Measurements from ENCODE around the gene NOX4.

The NOX4 gene

DNA sequence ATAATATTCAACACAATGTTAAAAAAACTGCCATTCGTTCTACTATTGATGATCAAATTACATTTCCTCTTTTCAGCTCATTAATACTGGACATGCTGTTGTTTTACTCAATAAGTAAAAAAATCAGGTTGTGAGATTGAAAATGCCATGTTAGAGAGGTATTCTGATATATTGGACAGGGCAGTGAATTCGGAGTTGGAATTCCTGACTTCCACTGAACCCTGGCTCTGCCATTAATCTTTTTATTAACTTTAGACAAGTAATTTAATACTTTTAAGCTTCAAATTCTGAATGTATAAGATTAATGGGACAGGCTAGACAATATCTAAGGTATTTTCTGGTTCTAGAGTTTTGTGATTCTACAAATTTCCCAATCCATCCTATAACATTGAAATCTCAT lies 12.2 kb upstream of the NOX4 start:
- H3K27me3 ChIP-seq (ENCODE audit: control insufficient read depth, insufficient read depth, low read length), result no peaks in the 10 kb centered on the region
- no peak overlapping the region for H3K4me3 ChIP-seq (ENCODE audit: low read depth, low read length)
- H3K4me1 ChIP-seq (ENCODE audit: control insufficient read depth, insufficient read depth, low read length), result peaks cover 15% of the 10 kb centered on the region
- H3K27ac ChIP-seq (ENCODE audit: low read depth, low read length), result no peak overlapping the region
- H3K9me3 ChIP-seq (ENCODE audit: control insufficient read depth, insufficient read depth, low read depth, low read length), result no peaks in the 10 kb centered on the region
- H3K36me3 ChIP-seq (ENCODE audit: control insufficient read depth, insufficient read depth, low read length), result no peaks in the 10 kb centered on the region
- H3K9ac ChIP-seq (ENCODE audit: low read length), result no peak overlapping the region

GRCh38 chr11:89502301-89502700 lies 11.1 kb upstream of the NOX4 start:
- Histone ChIP-seq H3K9ac (ENCODE audit: low read length) (no peak overlapping the region), H3K27me3 (ENCODE audit: control insufficient read depth, insufficient read depth, low read length) (no peaks in the 10 kb centered on the region), H3K27ac (ENCODE audit: low read depth, low read length) (no peak overlapping the region), H3K4me3 (ENCODE audit: low read depth, low read length) (no peak overlapping the region), H3K4me1 (ENCODE audit: control insufficient read depth, insufficient read depth, low read length) (peaks cover 15% of the 10 kb centered on the region), H3K9me3 (ENCODE audit: control insufficient read depth, insufficient read depth, low read depth, low read length) (no peaks in the 10 kb centered on the region), H3K36me3 (ENCODE audit: control insufficient read depth, insufficient read depth, low read length) (no peaks in the 10 kb centered on the region)

GRCh38 chr11:89500336-89500735 lies 9.2 kb upstream of the NOX4 start:
- Histone ChIP-seq H3K4me1 (ENCODE audit: control insufficient read depth, insufficient read depth, low read length) (peaks cover 15% of the 10 kb centered on the region), H3K27ac (ENCODE audit: low read depth, low read length) (no peak overlapping the region), H3K9ac (ENCODE audit: low read length) (no peak overlapping the region), H3K36me3 (ENCODE audit: control insufficient read depth, insufficient read depth, low read length) (no peaks in the 10 kb centered on the region), H3K4me3 (ENCODE audit: low read depth, low read length) (no peak overlapping the region), H3K9me3 (ENCODE audit: control insufficient read depth, insufficient read depth, low read depth, low read length) (no peaks in the 10 kb centered on the region), H3K27me3 (ENCODE audit: control insufficient read depth, insufficient read depth, low read length) (no peaks in the 10 kb centered on the region)

GRCh38 chr11:89498845-89499448 lies 7.8 kb upstream of the NOX4 start:
- no peaks in the 10 kb centered on the region for H3K36me3 ChIP-seq (ENCODE audit: control insufficient read depth, insufficient read depth, low read length)
- H3K4me3 ChIP-seq (ENCODE audit: low read depth, low read length), result no peak overlapping the region
- H3K4me1 ChIP-seq (ENCODE audit: control insufficient read depth, insufficient read depth, low read length), result peaks cover 17% of the 10 kb centered on the region
- H3K9me3 ChIP-seq (ENCODE audit: control insufficient read depth, insufficient read depth, low read depth, low read length), result no peaks in the 10 kb centered on the region
- H3K27me3 ChIP-seq (ENCODE audit: control insufficient read depth, insufficient read depth, low read length), result no peaks in the 10 kb centered on the region
- H3K27ac ChIP-seq (ENCODE audit: low read depth, low read length), result no peak overlapping the region
- H3K9ac ChIP-seq (ENCODE audit: low read length), result no peak overlapping the region

- no peak overlapping the region for H3K27ac ChIP-seq (ENCODE audit: low read depth, low read length)
- no peak overlapping the region for H3K4me3 ChIP-seq (ENCODE audit: low read depth, low read length)
- no peak overlapping the region for H3K9ac ChIP-seq (ENCODE audit: low read length)
- H3K9me3 ChIP-seq (ENCODE audit: control insufficient read depth, insufficient read depth, low read depth, low read length), result no peaks in the 10 kb centered on the region
- peaks cover 11% of the 10 kb centered on the region for H3K4me1 ChIP-seq (ENCODE audit: control insufficient read depth, insufficient read depth, low read length)
- H3K27me3 ChIP-seq (ENCODE audit: control insufficient read depth, insufficient read depth, low read length), result peaks cover 2% of the 10 kb centered on the region; the same call in 1 of the 2 replicates
- no peaks in the 10 kb centered on the region for H3K36me3 ChIP-seq (ENCODE audit: control insufficient read depth, insufficient read depth, low read length)
These were observed 4.8 kb upstream of the NOX4 start for GRCh38 chr11:89495951-89496350.

DNA sequence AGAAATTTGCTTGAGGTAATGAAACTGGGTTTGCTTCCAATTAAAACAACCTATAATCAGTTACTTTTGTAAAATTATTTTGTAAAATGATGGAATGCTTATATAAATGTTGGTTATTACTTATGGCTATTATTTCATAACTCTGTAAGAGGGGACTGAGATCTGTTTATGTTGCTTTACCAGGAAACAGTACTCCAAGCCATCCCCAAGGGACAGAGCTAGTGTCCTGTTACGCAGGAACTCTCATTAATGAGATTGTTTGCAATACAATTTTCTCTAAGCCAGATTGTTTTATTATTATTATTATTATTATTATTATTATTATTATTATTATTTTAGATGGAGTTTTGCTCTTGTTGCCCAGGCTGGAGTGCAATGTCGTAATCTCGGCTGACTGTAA lies 2.3 kb upstream of the NOX4 start:
- Histone ChIP-seq H3K4me3 (ENCODE audit: low read depth, low read length) (no peak overlapping the region), H3K27ac (ENCODE audit: low read depth, low read length) (no peak overlapping the region), H3K9ac (ENCODE audit: low read length) (no peak overlapping the region), H3K4me1 (ENCODE audit: control insufficient read depth, insufficient read depth, low read length) (peaks cover 11% of the 10 kb centered on the region; the same call in 1 of the 2 replicates), H3K9me3 (ENCODE audit: control insufficient read depth, insufficient read depth, low read depth, low read length) (no peaks in the 10 kb centered on the region), H3K36me3 (ENCODE audit: control insufficient read depth, insufficient read depth, low read length) (no peaks in the 10 kb centered on the region), H3K27me3 (ENCODE audit: control insufficient read depth, insufficient read depth, low read length) (peaks cover 2% of the 10 kb centered on the region; the same call in 1 of the 2 replicates)

DNA sequence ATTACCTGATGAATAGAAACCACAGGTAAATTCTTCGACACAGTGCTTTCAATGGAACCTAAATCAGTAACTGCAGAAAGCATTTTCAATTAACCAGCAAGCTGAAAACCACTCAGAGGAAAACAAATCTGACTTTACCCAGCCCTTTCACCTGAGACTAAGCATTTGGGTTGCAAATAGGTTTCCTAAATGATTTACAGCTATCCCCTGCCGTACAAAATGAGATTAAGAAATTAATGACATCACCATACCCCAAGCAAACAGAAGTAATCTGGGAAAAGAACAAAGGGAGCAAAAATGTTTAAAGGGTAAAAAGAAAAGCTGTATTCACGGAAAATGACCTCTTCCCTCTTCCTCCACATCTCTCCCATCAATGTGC lies 584 bp downstream of the NOX4 start:
- Histone ChIP-seq H3K27me3 (ENCODE audit: control insufficient read depth, insufficient read depth, low read length) (peaks cover 2% of the 10 kb centered on the region; the same call in 1 of the 2 replicates), H3K27ac (ENCODE audit: low read depth, low read length) (no peak overlapping the region), H3K36me3 (ENCODE audit: control insufficient read depth, insufficient read depth, low read length) (no peaks in the 10 kb centered on the region), H3K4me3 (ENCODE audit: low read depth, low read length) (peak overlapping the region; percentile 56), H3K9me3 (ENCODE audit: control insufficient read depth, insufficient read depth, low read depth, low read length) (no peaks in the 10 kb centered on the region), H3K4me1 (ENCODE audit: control insufficient read depth, insufficient read depth, low read length) (peaks cover 11% of the 10 kb centered on the region; the same call in 1 of the 2 replicates), H3K9ac (ENCODE audit: low read length) (peak overlapping the region; percentile 78)

DNA sequence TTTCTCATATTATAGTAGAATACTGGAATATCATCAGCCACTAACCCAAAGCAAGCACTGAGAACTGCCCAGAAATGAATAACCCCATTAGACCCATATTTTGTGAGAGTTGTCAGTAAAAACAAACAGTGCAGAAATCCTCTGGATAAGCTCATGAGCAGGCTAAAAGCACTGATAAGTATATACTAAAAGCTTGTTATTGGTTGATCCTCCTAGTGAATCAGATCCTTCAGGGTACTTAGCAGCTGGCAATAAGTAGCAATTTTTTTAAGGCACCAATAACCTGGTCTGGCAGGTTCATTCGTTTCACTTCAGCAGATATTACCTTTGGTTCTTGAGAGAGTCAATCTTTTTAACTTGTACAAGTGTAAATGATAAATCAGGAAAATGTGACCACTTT lies 1.2 kb downstream of the NOX4 start:
- 0 out of 2 replicates have a peak overlapping the region, but pooled peaks have one; percentile 56 for H3K4me3 ChIP-seq (ENCODE audit: low read depth, low read length)
- no peak overlapping the region for H3K27ac ChIP-seq (ENCODE audit: low read depth, low read length)
- peaks cover 2% of the 10 kb centered on the region; the same call in 1 of the 2 replicates for H3K27me3 ChIP-seq (ENCODE audit: control insufficient read depth, insufficient read depth, low read length)
- no peaks in the 10 kb centered on the region for H3K9me3 ChIP-seq (ENCODE audit: control insufficient read depth, insufficient read depth, low read depth, low read length)
- H3K36me3 ChIP-seq (ENCODE audit: control insufficient read depth, insufficient read depth, low read length), result no peaks in the 10 kb centered on the region
- no peak overlapping the region for H3K9ac ChIP-seq (ENCODE audit: low read length)
- peaks cover 9% of the 10 kb centered on the region; the same call in 1 of the 2 replicates for H3K4me1 ChIP-seq (ENCODE audit: control insufficient read depth, insufficient read depth, low read length)

- peaks cover 7% of the 10 kb centered on the region; the same call in 1 of the 2 replicates for H3K4me1 ChIP-seq (ENCODE audit: control insufficient read depth, insufficient read depth, low read length)
- H3K4me3 ChIP-seq (ENCODE audit: low read depth, low read length), result no peak overlapping the region
- no peaks in the 10 kb centered on the region for H3K9me3 ChIP-seq (ENCODE audit: control insufficient read depth, insufficient read depth, low read depth, low read length)
- H3K36me3 ChIP-seq (ENCODE audit: control insufficient read depth, insufficient read depth, low read length), result no peaks in the 10 kb centered on the region
- peaks cover 2% of the 10 kb centered on the region; the same call in 1 of the 2 replicates for H3K27me3 ChIP-seq (ENCODE audit: control insufficient read depth, insufficient read depth, low read length)
- H3K27ac ChIP-seq (ENCODE audit: low read depth, low read length), result no peak overlapping the region
- H3K9ac ChIP-seq (ENCODE audit: low read length), result no peak overlapping the region
These were observed 4.2 kb downstream of the NOX4 start for GRCh38 chr11:89487016-89487415.

DNA sequence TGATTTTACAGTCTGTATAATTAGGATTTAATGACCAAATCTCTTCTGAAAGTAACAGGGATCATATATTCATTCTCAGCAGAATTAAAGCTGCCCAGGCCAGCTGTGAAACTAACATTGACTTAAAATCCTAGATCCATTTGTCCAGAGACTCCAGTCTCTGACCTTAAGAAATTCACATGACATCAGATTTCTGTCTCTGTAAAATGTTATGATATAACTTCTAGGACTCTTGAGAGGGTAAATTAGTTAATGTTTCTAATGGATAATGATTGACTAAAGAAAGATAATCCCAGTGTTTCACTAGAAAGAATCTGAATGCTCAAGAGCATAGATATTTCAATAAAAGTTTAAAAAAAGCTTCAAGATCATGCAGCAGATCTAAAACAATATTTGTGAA lies 6.3 kb downstream of the NOX4 start:
- H3K9ac ChIP-seq (ENCODE audit: low read length), result no peak overlapping the region
- no peaks in the 10 kb centered on the region for H3K27me3 ChIP-seq (ENCODE audit: control insufficient read depth, insufficient read depth, low read length)
- no peaks in the 10 kb centered on the region for H3K36me3 ChIP-seq (ENCODE audit: control insufficient read depth, insufficient read depth, low read length)
- no peaks in the 10 kb centered on the region for H3K4me1 ChIP-seq (ENCODE audit: control insufficient read depth, insufficient read depth, low read length)
- H3K4me3 ChIP-seq (ENCODE audit: low read depth, low read length), result no peak overlapping the region
- no peaks in the 10 kb centered on the region for H3K9me3 ChIP-seq (ENCODE audit: control insufficient read depth, insufficient read depth, low read depth, low read length)
- no peak overlapping the region for H3K27ac ChIP-seq (ENCODE audit: low read depth, low read length)

DNA sequence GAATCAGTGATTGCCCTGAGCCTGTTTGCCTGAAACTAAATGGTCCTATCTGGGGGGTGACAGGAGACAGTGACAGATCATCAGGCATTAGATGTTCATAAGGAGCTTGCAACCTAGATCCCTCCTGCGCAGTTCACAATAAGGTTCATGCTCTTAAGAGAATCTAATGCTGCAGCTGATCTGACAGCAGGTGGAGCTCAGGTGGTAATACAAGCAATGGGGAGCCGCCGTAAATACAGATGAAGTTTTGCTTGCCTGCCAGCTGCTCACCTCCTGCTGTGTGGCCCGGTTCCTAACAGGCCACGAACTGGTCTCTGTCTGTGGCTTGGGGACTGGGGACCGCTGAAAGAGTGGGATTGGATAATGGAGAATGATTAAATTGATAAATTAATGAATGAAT lies 14.0 kb downstream of the NOX4 start:
- H3K4me1 ChIP-seq (ENCODE audit: control insufficient read depth, insufficient read depth, low read length), result no peaks in the 10 kb centered on the region
- no peaks in the 10 kb centered on the region for H3K9me3 ChIP-seq (ENCODE audit: control insufficient read depth, insufficient read depth, low read depth, low read length)
- no peaks in the 10 kb centered on the region for H3K27me3 ChIP-seq (ENCODE audit: control insufficient read depth, insufficient read depth, low read length)
- H3K9ac ChIP-seq (ENCODE audit: low read length), result no peak overlapping the region
- H3K27ac ChIP-seq (ENCODE audit: low read depth, low read length), result no peak overlapping the region
- H3K36me3 ChIP-seq (ENCODE audit: control insufficient read depth, insufficient read depth, low read length), result no peaks in the 10 kb centered on the region
- H3K4me3 ChIP-seq (ENCODE audit: low read depth, low read length), result no peak overlapping the region

All from HUES6 (cell line).